Measurements from ENCODE around the gene RFX7.

DNA sequence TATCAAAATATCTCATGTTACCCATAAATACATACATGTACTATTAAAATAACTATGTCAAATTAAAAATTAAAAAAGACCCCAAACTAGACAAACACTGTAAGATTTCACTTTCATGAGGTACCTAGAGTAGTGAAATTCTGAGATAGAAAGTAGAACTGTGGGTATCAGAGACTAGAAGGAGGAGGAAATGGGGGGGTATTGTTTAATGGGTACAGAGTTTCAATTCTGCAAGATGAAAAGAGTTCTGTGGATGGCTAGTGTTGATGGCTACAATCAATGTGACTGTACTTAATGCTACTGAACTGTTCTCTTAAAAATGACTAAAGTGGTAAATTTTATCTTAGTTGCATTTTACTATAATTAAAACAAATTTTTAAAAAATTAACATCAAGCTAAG is 36.6 kb downstream of the RFX7 start:
- TF ChIP-seq POLR2AphosphoS5 (IDR thresholded peaks at IDR 0.05; ENCODE audit: borderline replicate concordance, low read depth, low read length) = no peak
- TF ChIP-seq EZH2 (IDR thresholded peaks at IDR 0.05) = no peak

Data from SK-N-MC (cell line).